HG02970 (cell line): ENCODE data around the gene RAPGEF4.

Experiments used
- ATAC-seq: cut with Tn5 transposase; IDR thresholded peaks from one replicate; pipeline ENCODE4 v1.9.1; 2021; ENCODE audit warnings: mild to moderate bottlenecking, moderate library complexity, moderate number of reproducible peaks; ENCODE audit not compliant: unreplicated experiment, low FRiP score

The RAPGEF4 gene

GRCh38 chr2:172735582-172736423 lies at the start of gene RAPGEF4:
TSS of gene RAPGEF4 (plus strand) at chr2:172735845. CDS start at chr2:172735984, 139 bp downstream.
- ATAC-seq: no peak

- ATAC-seq: no peak
Measured at GRCh38 chr2:172693037-172693436, 42.6 kb upstream of the RAPGEF4 start.

DNA sequence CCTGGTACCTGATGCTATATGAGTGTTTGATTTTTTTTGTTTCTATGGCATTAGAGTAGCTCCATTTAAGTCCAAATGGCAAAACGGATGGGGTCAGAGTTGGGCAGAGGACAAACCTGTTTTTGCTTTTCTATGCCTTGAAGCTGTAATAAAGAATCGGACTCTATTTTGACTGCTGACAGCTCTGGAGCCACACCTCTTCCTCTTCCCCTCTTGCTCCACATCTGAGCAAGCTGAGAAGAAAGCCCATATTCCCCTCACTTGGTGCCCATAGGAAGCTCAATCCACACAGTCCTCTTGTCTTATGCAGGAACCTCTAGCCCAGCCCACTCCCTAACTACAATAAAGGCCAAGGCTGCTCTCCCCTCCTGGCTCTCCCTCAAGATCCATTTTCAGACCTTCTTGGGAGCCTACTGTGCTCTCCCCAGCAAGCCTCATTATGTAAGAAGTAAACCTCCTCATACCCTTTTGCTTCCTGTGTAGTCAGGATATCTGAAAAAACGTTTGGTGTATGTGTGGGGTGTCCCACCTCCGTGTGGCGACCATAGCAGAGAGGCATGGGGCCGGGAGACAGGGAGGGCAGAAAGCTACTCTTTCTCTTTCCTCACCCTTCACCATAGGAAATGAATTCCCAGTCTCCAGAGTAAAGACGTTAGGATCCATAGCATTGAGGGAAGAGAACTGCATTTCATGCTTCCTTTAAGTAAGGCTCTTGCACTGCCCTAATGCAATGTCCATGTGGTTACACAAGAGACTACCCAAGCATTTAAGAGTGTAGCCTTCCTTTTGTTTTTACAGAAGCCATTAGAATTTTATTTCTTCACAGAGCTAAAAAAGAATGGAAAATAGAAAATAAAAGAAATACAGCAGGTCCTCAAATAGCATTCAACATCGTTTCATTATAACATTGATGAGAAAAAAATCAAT lies 41.9 kb upstream of the RAPGEF4 start:
- ATAC-seq: no peak

DNA sequence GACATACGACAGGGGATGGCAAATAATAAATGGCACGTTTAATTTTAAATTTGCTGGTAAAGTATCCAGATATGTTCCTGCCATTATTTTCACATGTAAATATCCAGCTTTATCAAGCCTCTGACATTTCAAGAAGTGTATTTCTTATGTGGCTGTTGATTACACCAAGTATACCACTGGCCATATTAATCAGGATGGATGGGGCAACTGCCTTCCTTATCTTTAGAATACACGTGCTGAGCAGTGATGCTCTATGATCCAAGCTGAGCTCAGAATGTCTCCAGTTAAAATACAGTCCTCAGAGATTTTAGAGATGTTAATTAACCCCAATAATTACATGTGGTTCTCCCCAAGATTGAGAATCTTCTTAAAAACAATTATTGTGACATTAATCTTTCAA lies 38.3 kb upstream of the RAPGEF4 start:
- no peak for ATAC-seq

DNA sequence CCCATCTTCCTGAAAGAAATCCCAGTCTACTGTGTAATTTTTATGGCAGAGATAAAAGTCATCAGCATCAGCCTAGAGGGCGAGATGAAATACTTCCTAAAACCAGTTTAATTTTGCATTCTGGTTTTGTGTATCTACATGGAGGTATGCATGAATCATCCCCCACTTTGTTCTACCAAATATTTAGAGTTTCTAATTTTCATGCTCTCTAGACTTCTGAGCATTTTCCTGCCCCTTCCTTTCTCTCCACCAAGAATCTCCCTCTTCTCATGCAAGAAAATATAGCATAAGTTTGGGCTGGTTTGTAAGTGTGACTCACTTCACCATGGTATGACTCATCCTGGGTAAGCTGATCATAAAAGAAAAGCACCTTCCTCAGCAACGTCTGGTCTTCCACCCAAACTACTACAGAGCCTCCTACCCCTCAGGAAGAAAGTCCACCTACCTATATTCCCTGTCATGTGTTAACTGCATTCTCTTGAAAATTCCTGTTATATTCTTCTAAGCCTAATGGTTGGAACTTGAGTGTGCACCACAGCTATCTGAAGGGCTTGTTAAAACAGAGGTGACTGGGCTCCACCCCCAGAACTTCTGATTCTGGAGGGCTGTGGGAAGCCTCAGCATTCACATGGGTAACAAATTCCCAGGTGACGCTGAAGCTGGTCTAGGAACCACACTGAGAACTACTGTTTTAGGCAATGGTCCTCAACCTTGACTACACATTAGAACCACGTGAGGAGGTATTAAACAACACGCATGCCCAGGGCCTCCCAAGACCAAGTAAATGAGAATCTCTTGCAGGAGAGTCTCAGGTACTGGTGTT lies 37.4 kb upstream of the RAPGEF4 start:
- ATAC-seq: peak; percentile 53

DNA sequence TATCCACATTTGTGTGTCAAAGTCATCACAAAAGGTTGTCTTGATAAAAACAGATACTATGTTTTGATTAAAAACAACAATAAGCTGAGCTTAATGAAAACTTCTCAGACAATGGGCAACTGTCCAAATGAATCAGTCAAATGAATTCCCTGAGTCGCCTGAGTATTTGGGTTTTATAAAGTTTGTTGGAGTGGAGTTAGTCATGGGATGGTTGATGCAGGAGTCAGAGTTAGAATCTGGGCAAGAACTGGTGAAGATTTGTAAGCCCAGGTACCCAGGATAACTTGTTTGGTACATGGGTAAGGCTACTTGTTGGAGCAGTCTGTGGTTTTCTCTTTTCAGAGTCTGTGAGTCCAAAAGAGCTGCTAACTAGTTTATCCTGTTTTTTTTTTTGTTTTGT lies 34.4 kb upstream of the RAPGEF4 start:
- no peak for ATAC-seq

DNA sequence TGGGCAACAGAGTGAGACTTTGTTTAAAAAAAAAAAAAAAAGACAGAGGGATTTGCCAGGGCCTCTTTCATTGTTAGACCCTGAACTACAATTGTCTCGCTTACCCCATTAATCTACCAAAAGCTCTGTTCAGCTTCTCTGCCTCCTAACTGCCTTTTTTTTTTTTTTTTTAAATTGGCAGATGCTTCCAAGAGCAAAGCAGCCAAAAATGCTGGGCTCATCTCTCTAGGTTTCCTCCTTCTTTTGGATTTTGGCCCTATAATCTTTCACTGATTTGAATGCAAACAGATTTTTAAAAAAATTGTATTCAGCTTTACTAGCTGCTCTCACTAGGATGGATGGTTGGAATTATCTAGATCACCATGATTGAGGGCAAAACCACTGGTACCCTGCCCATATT lies 33.2 kb upstream of the RAPGEF4 start:
- ATAC-seq: no peak

GRCh38 chr2:172704072-172704936 lies 31.3 kb upstream of the RAPGEF4 start:
- ATAC-seq: no peak

DNA sequence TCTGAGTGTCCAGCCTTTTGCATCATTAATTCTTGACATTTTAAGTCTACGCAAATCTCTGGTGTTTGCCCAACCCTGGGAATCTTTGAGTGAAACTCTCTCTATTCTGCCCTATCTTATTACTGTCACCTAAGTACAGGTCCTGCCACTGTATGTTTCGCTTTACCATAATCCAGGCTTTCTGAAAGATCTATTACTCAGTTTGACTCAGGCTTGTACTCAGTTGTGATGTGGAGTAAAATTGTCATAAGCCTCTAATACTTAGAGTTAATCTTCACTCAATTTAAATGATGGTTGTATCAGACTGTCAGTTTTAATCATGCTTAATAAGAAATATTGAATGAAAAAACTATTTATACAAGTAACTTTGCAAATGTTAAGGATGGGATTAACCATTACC lies 30.3 kb upstream of the RAPGEF4 start:
- ATAC-seq: no peak

DNA sequence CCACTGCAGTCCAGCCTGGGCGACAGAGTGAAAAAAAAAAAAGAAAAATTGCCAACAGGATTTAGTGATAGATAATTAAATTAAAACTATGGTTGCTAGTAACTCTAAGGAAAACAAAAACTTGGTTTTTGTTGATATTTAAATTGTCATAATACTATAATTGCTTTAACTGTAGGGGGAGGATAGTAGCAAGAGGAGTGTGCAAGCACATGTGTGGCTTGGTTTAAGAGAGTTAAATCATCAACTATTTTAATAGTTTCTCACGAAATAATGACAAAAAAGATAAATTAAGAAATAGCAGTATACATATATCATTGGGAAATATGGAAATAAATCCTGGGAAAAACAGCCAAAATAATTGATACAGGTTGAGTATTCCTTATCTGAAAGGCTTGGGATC lies 27.4 kb upstream of the RAPGEF4 start:
- ATAC-seq: no peak

- no peak for ATAC-seq
Measured at GRCh38 chr2:172709566-172710291, 25.9 kb upstream of the RAPGEF4 start.

DNA sequence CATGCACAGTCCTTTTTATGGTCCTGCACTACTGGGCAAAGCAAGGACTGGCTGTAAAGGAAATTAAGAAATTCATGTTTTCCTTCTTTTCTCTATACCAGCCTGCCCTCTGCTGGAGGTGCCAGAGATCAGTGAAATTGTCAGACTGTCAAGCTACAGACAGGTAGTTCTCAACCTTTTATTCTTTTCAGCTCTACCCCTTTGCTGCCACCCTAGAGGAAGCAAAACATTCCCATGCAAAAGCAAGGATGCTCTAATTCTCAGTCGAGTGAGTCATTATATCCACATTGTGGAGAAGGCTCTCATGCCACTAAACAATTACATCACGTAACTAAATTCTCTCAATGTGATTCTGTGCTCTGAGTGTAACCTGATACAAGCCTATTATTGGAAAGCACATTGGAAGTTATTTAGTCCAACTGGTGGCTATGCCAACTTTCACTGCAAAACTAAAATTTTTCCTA lies 25.0 kb upstream of the RAPGEF4 start:
- ATAC-seq: no peak

DNA sequence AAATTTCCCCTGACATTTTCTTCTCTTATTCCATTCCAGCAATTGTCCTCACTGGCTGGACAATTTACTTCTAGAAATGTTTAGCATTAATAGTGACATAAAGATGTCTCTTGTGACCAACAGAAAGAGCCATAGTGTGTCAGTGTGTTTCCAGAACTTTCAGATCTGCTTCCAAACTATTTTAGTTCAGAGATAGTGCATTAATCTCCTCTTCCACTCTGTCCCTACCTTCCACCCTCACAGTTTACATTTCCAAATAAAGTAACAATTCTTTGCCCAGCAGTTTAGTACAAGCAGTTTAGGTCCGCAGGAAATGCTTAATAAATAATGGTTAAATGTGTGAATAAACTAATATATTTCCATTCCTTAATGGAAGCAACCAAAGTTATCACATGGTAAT lies 24.5 kb upstream of the RAPGEF4 start:
- ATAC-seq: no peak

DNA sequence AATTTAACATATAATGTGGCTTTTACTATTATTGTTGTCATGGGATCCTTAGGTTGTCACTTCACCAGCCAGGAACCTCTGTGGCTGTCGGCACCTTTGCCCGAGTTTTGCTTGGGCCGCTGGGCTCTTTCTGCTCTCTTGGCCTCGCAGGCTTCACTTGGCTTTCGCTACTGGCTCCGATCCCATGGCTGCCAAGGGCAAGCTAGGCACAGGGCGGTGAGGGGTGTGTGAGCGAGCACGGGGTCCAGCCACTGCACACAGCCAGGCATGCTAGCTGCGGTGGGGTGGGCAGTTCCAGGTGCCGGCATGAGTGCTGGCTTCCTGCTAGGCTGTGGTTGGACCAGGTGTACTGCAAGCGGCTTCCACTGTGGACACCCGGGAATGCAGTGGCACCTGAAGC lies 23.4 kb upstream of the RAPGEF4 start:
- no peak for ATAC-seq

DNA sequence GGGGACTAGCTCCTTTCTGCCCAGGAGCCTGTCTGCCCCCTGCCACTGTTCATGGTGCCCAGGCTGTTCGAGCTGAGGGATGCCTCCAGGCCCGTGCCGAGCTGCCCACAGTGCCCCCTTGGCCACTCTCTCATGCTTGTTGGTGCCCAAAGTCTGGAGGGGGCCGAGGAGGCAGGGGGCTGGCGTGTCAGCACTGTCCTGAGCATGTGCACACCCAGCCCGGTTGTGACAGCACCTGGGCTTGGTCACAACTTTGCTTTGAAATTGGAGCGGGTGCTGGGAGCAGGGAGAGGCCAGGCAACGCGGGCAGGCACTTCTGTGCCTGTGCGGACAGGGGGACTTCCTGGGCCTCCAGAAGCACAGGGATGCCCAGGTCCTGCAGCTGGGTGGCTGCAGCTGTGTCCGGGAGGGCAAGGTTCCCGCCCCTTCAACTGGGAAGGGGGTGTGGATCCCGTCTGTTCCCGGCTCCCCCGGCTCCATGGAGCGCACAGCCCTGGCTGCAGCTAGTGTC lies 22.2 kb upstream of the RAPGEF4 start:
- no peak for ATAC-seq

DNA sequence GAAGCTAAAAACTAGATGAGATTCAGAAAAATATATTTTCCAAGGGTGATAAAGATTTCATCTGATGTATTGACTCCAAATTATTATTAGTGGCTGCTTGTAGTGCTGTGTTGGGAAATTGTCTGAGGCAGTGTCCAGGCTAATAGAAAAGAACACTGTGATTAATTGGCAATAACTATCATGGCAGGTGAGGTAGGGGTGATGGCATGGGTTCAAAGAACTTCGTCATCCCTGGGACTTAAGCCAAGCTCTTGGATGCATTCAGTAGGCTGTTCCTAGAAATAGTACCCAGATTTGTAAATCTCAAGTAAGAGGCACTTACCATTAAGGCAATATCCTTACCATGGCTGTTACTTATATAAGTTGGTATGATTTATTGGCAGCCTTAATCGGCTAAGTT lies 13.2 kb upstream of the RAPGEF4 start:
- ATAC-seq: no peak

DNA sequence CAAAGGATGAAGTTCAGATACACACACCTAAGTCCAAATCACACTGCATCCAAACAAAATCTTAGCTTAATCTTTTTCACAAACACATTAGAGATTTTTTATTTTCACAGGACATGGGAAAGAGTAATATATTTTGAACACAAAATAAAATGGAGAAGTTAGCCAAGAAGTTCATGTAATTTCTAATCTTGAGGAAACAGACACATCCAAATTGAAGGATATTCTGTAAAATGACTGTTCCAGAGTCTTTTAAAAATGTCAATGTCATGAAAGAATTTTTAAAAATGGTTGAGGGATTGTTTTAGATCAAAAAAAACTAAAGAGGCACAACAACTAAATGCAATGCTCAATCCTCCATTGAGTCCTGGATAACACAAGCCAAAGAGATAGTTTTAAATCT lies 12.4 kb upstream of the RAPGEF4 start:
- ATAC-seq: no peak

DNA sequence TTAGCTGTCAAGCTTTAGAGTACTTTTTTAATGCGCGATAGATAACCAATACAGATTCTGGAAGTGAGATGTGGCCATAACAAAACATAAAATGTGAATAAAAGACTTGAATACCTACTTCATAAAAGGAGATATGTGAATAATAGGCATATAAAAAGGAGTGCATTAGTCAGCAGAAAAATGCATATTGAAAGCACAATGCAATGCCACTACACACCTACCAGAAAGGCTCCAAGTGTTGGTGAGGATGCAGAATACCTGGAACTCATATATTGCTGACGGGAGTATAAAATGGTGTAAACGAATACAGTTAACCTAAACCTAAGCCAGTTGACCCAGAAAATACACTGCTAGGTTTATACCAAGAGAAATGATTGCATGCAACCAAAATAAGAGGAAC lies 10.9 kb upstream of the RAPGEF4 start:
- no peak for ATAC-seq

GRCh38 chr2:172725284-172725683 lies 10.4 kb upstream of the RAPGEF4 start:
- no peak for ATAC-seq
